GM12878 (cell line): ENCODE data around the gene RNFT2. TPM values are rescaled to one million over a fixed set of nuclear protein-coding genes. Genes with fewer than 3 reads are reported as not detected.

ENCODE experiments used
- ATAC-seq: fragments of 200-7000 bp; cut with Tn5 transposase; 3 replicates; pipeline ENCODE4 v1.9.1; 2020; ENCODE audit warnings: mild to moderate bottlenecking, moderate library complexity
- BruUV-seq: library from RNA; stranded (reverse); fragments of 400-500 nt; replicated peaks from 2 replicates; lab custom pipeline; 2021; lab: Mats Ljungman, UMichigan
- CTCF ChIA-PET: fragments of 300-600 bp; sonication (Branson Sonifier 250); formaldehyde crosslinking; extraction: SDS; loops from one replicate; lab custom pipeline; 2021; ENCODE audit warnings: inconsistent platforms; lab: Yijun Ruan, JAX
- POLR2A ChIA-PET: fragments of 350-600 bp; formaldehyde crosslinking; extraction: SDS; loops from one replicate; lab custom pipeline; 2021; ENCODE audit warnings: inconsistent platforms; lab: Charles Lee
- RAD21 ChIA-PET: fragments of 300-600 bp; sonication (Branson Sonifier 250); formaldehyde crosslinking; loops from one replicate; lab custom pipeline; 2023; ENCODE audit warnings: antibody characterized with exemption; ENCODE audit not compliant: unreplicated experiment; lab: Charles Lee
- SMC1A ChIA-PET: fragments of 300-600 bp; sonication (Branson Sonifier 250); formaldehyde crosslinking; loops from one replicate; lab custom pipeline; 2023; ENCODE audit not compliant: unreplicated experiment, uncharacterized antibody; lab: Charles Lee
- DNase-seq: peaks from one replicate; pipeline ENCODE4 v3.0.0-alpha.2; 2011; ENCODE audit warnings: low read depth, low spot score
- FAIRE-seq: peaks from 3 replicates; lab custom pipeline; 2011; peaks lifted over from hg19 to GRCh38; lab: Jason Lieb, UNC
- H2AFZ ChIP-seq: 2 replicates; pipeline ENCODE4 v1.6.0; 2011; ENCODE audit warnings: low read depth, low read length, control low read depth; ENCODE audit not compliant: control insufficient read depth
- H3K27ac ChIP-seq: 2 replicates; pipeline ENCODE4 v1.5.1; 2011; ENCODE audit warnings: control low read depth; ENCODE audit not compliant: control insufficient read depth, insufficient read depth
- H3K27me3 ChIP-seq, 2 experiments: replicated peaks in 1 of 2; 2 replicates each; pipeline versions ENCODE4 v1.6.0 to v1.6.1; 2011; ENCODE audit warnings: low read length in 1 of 2; ENCODE audit not compliant: control insufficient read depth in 2 of 2, insufficient read depth in 2 of 2
- H3K36me3 ChIP-seq, 2 experiments: 2 replicates each; pipeline ENCODE4 v1.5.1; 2011; ENCODE audit warnings: low read length in 1 of 2; ENCODE audit not compliant: control insufficient read depth in 2 of 2, insufficient read depth in 2 of 2
- H3K4me1 ChIP-seq: 2 replicates; pipeline ENCODE4 v1.6.1; 2011; ENCODE audit warnings: mild to moderate bottlenecking, low read length, moderate library complexity, mixed read lengths; ENCODE audit not compliant: control insufficient read depth, insufficient read depth
- H3K4me2 ChIP-seq: 2 replicates; pipeline ENCODE4 v1.6.0; 2011; ENCODE audit warnings: control low read depth; ENCODE audit not compliant: control insufficient read depth, insufficient read depth
- H3K4me3 ChIP-seq: fragments of 200-600 bp; sonication (generic); 2 replicates; pipeline ENCODE4 v1.5.1; 2016
- H3K79me2 ChIP-seq: 2 replicates; pipeline ENCODE4 v1.6.0; 2011; ENCODE audit warnings: low read length; ENCODE audit not compliant: control insufficient read depth, insufficient read depth
- H3K9ac ChIP-seq: 2 replicates; pipeline ENCODE4 v1.8.0; 2011; ENCODE audit warnings: low read length, control low read depth, mixed read lengths; ENCODE audit not compliant: control insufficient read depth, insufficient read depth
- H3K9me3 ChIP-seq: replicated peaks from 3 replicates; pipeline ENCODE4 v1.5.1; 2011; ENCODE audit warnings: mild to moderate bottlenecking, low read length; ENCODE audit not compliant: control insufficient read depth, insufficient read depth
- H4K20me1 ChIP-seq: 2 replicates; pipeline ENCODE4 v1.6.0; 2011; ENCODE audit not compliant: control insufficient read depth, insufficient read depth
- E4F1 ChIP-seq: fragments of 450-650 bp; IDR thresholded peaks from 2 replicates; pipeline ENCODE4 v1.6.1; 2018; ENCODE audit warnings: borderline replicate concordance, mild to moderate bottlenecking; ENCODE audit not compliant: partially characterized antibody
- EGR1 ChIP-seq, 2 experiments: IDR thresholded peaks; 1 replicate in 1 of 2; 2 replicates in 1 of 2; pipeline ENCODE4 v1.6.1; 2011 to 2012; ENCODE audit warnings: low read depth in 2 of 2, low read length in 2 of 2, borderline replicate concordance in 1 of 2, mild to moderate bottlenecking in 1 of 2, moderate library complexity in 1 of 2
- HDAC2 ChIP-seq: fragments of 200-600 bp; sonication (generic); IDR thresholded peaks from 2 replicates; pipeline ENCODE4 v1.6.1; 2017
- HDGF ChIP-seq: fragments of 450-650 bp; IDR thresholded peaks from 2 replicates; pipeline ENCODE4 v1.6.1; 2016; ENCODE audit warnings: antibody characterized with exemption
- IKZF2 ChIP-seq, 2 experiments: fragments of 450-650 bp; IDR thresholded peaks; 2 replicates each; pipeline ENCODE4 v1.6.1; 2017; ENCODE audit warnings: mild to moderate bottlenecking in 2 of 2, moderate library complexity in 2 of 2
- MTA2 ChIP-seq: fragments of 450-650 bp; IDR thresholded peaks from 2 replicates; pipeline ENCODE4 v1.6.1; 2016; ENCODE audit warnings: low read depth, mild to moderate bottlenecking, moderate library complexity
- NBN ChIP-seq: fragments of 450-650 bp; IDR thresholded peaks from 2 replicates; pipeline ENCODE4 v1.6.1; 2016
- RAD51 ChIP-seq: fragments of 450-650 bp; IDR thresholded peaks from 2 replicates; pipeline ENCODE4 v1.6.1; 2016; ENCODE audit warnings: moderate library complexity, mild to moderate bottlenecking, inconsistent platforms
- RELB ChIP-seq: fragments of 450-650 bp; IDR thresholded peaks from 2 replicates; pipeline ENCODE4 v1.6.1; 2017; ENCODE audit warnings: low read depth, mild to moderate bottlenecking, moderate library complexity
- TCF12 ChIP-seq: IDR thresholded peaks from 2 replicates; pipeline ENCODE4 v1.6.1; 2011; ENCODE audit warnings: low read depth, mild to moderate bottlenecking, low read length
- WGBS: methylation state at CpG from one replicate; pipeline ENCODE4 v1.1.6; 2016; ENCODE audit warnings: low lambda C conversion rate; ENCODE audit not compliant: insufficient replicate concordance, insufficient coverage; ENCODE audit errors: missing lambda C conversion rate; 5-methylcytosine and 5-hydroxymethylcytosine counted together
- in situ Hi-C: fragments of 300-500 bp; cut with MboI; formaldehyde crosslinking; loops from 9 replicates; pipeline ENCODE4 v1.14.3; 2018; ENCODE audit warnings: mixed read lengths
- intact Hi-C: fragments of 100-400 bp; cut with micrococcal nuclease; formaldehyde crosslinking; loops from one replicate; pipeline ENCODE4 v1.14.2; 2022; ENCODE audit not compliant: unreplicated experiment
- polyA plus RNA-seq, 11 experiments: library from polyadenylated mRNA; depleted of rRNA in 4 of 11; unstranded in 6 of 11; stranded (reverse) in 5 of 11; fragments of >200 nt; fragmentation: Nextera tagmentation in 4 of 11; fragmentation: Illumina TruSeq in 1 of 11; extraction: Ambion mirVana in 4 of 11; extraction: Trizol in 1 of 11; gene quantifications; 1 replicate in 1 of 11; 2 replicates in 10 of 11; pipeline versions ENCODE4 v1.2.1 to v1.2.3, GENCODE V29; 2011 to 2016; ENCODE audit warnings: inconsistent platforms in 2 of 11, missing spikeins in 2 of 11, low read depth in 1 of 11
- total RNA-seq, 4 experiments: library from RNA; depleted of rRNA in 3 of 4; stranded (reverse); fragments of >200 nt in 3 of 4; fragmentation: Illumina TruSeq in 1 of 4; extraction: Trizol in 1 of 4; gene quantifications; 2 replicates each; pipeline versions ENCODE4 v1.2.1 to v1.2.3, GENCODE V29; 2013 to 2021

The RNFT2 gene
- total and polyA plus RNA-seq, 10 of the 15 experiments (the other 5 are each of a cell fraction or from before 2014, with no cell fraction given): 2.5 to 17.3 (median 9.7) TPM

- in situ Hi-C loops (no loop called here), intact Hi-C loops (loop anchor here (10.0 kb wide), 1 partner anchor 148 kb away; the partner anchor contains the start of gene HRK)
- peak overlapping the region; percentile 99 for H3K4me3 ChIP-seq
- peak overlapping the region; percentile 80 for H3K9ac ChIP-seq
- FAIRE-seq (no peak), DNase-seq (no peak), ATAC-seq (no peak)
- ChIA-PET CTCF (interaction anchor here (1.0 kb wide), 1 partner anchor 23 kb away, joined by 3 read pairs; no protein-coding TSS in a partner anchor), POLR2A (no interaction called here), SMC1A (no interaction called here), RAD21 (no interaction called here)
- no peaks in the 10 kb centered on the region for H4K20me1 ChIP-seq
- H3K4me1 ChIP-seq: peaks cover 4% of the 10 kb centered on the region; the same call in 1 of the 2 replicates
- H3K27ac ChIP-seq: peak overlapping the region; percentile 56
- no peaks in the 10 kb centered on the region for H3K27me3 ChIP-seq
- H3K36me3 ChIP-seq: no peaks in the 10 kb centered on the region; a peak in 1 of 4 replicates
- H3K79me2 ChIP-seq: peaks cover 21% of the 10 kb centered on the region
- 0 out of 3 replicates have a peak, but pooled peaks of 1 of the 2 experiments have one; percentile 5 for TF ChIP-seq EGR1 (IDR thresholded peaks at IDR 0.05; ENCODE audit: borderline replicate concordance in 1 of 2, low read depth in 2 of 2, low read length in 2 of 2)
- peak; percentile 52 for TF ChIP-seq NBN
- peak; percentile 16; the same call in 1 of the 2 replicates for TF ChIP-seq RELB
- TF ChIP-seq E4F1: peak; percentile 14
- TF ChIP-seq MTA2: 0 out of 2 replicates have a peak, but pooled peaks have one; percentile 20
- no peak for TF ChIP-seq HDAC2
- TF ChIP-seq IKZF2 (IDR thresholded peaks at IDR 0.05): peak; percentile 57 to 67
- no peak for TF ChIP-seq RAD51
- TF ChIP-seq HDGF: peak; percentile 80; the same call in 1 of the 2 replicates
- TF ChIP-seq TCF12: no peak
- no peaks in the 10 kb centered on the region for H3K9me3 ChIP-seq
- WGBS: under 1% methylated on average over 24 of the region's 24 CpGs
- peak overlapping the region; percentile 31 for H2AFZ ChIP-seq
- BruUV-seq: TSS peak; percentile 73
- peak overlapping the region; percentile 88 for H3K4me2 ChIP-seq
Measured at GRCh38 chr12:116736962-116737773, 947 bp upstream of the RNFT2 start.
